Spleen (tissue), 11 donors: Measurements from ENCODE around the gene GKN1. TPM values are rescaled to one million over a fixed set of nuclear protein-coding genes. Genes with fewer than 3 reads are reported as not detected.

Experiments used
- DNase-seq: peaks from one replicate; pipeline ENCODE4 v3.0.0-alpha.2; 2020
- H3K27ac ChIP-seq, 8 donors: fragments of 200-600 bp; sonication (generic) in 7 of 8; 1 replicate in 4 of 8; 2 replicates in 4 of 8; pipeline versions ENCODE4 v1.5.0 to v1.8.0; 2016 to 2021; ENCODE audit warnings: inconsistent platforms in 4 of 8, mild to moderate bottlenecking in 4 of 8, moderate library complexity in 1 of 8
- H3K27me3 ChIP-seq, 7 donors: fragments of 200-600 bp; sonication (generic) in 6 of 7; replicated peaks in 1 of 7; 1 replicate in 4 of 7; 2 replicates in 3 of 7; pipeline versions ENCODE4 v1.5.0 to v1.8.0; 2016 to 2021; ENCODE audit warnings: inconsistent platforms in 3 of 7, mild to moderate bottlenecking in 1 of 7
- H3K36me3 ChIP-seq, 6 donors: fragments of 200-600 bp; sonication (generic) in 5 of 6; 1 replicate in 4 of 6; 2 replicates in 2 of 6; pipeline versions ENCODE4 v1.5.0 to v1.8.0; 2016 to 2021; ENCODE audit warnings: inconsistent platforms in 2 of 6
- H3K4me1 ChIP-seq, 6 donors: fragments of 200-600 bp; sonication (generic) in 5 of 6; 1 replicate in 3 of 6; 2 replicates in 3 of 6; pipeline versions ENCODE4 v1.5.0 to v1.8.0; 2016 to 2021; ENCODE audit warnings: inconsistent platforms in 3 of 6
- H3K4me3 ChIP-seq, 8 donors: fragments of 200-600 bp; sonication (generic) in 7 of 8; 1 replicate in 4 of 8; 2 replicates in 4 of 8; pipeline versions ENCODE4 v1.5.0 to v1.8.0; 2016 to 2021; ENCODE audit warnings: inconsistent platforms in 4 of 8, mild to moderate bottlenecking in 4 of 8, moderate library complexity in 2 of 8
- H3K9me3 ChIP-seq, 8 donors: fragments of 200-600 bp; sonication (generic) in 7 of 8; 1 replicate in 4 of 8; 2 replicates in 4 of 8; pipeline versions ENCODE4 v1.5.0 to v1.8.0; 2016 to 2021; ENCODE audit warnings: inconsistent platforms in 4 of 8
- CTCF ChIP-seq, 11 experiments: fragments of 200-600 bp in 7 of 11; fragments of 450-650 bp in 4 of 11; sonication (generic) in 4 of 11; IDR thresholded peaks in 8 of 11; conservative IDR thresholded peaks in 3 of 11; 1 replicate in 7 of 11; 2 replicates in 4 of 11; pipeline versions ENCODE4 v1.4.0 to v1.8.0; 2016 to 2021; ENCODE audit warnings: antibody characterized with exemption in 11 of 11, inconsistent platforms in 4 of 11, mild to moderate bottlenecking in 1 of 11
- POLR2A ChIP-seq, 3 donors: fragments of 450-650 bp; IDR thresholded peaks; one replicate each; pipeline ENCODE4 v1.5.1; 2017; ENCODE audit warnings: antibody characterized with exemption in 3 of 3, mild to moderate bottlenecking in 1 of 3
- POLR2AphosphoS5 ChIP-seq, 3 donors: sonication (generic); formaldehyde crosslinking; IDR thresholded peaks; one replicate each; pipeline ENCODE4 v1.5.1; 2017; ENCODE audit warnings: antibody characterized with exemption in 3 of 3
- WGBS, 5 donors: extraction: QIAGEN DNeasy Blood & Tissue Kit in 3 of 5; methylation state at CpG; one replicate each; pipeline versions ENCODE4 v1.1.5 to v1.1.7; 2013 to 2018; 5-methylcytosine and 5-hydroxymethylcytosine counted together
- intact Hi-C: fragments of 100-400 bp; cut with DNase I; formaldehyde crosslinking; loops from one replicate; pipeline ENCODE4 v1.15.0; 2023; ENCODE audit warnings: low total_unique reads
- polyA plus RNA-seq, 3 donors: library from polyadenylated mRNA; stranded (reverse); fragments of 200-250 nt; gene quantifications; one replicate each; pipeline ENCODE4 v1.2.1, GENCODE V29; 2013
- total RNA-seq, 7 donors: library from RNA; depleted of rRNA in 3 of 7; stranded (reverse); fragments of >200 nt in 3 of 7; fragmentation: NEBNext Ultra II Directional in 4 of 7; extraction: Animal tissue kit (Norgen Biotek cat#: 25700) in 4 of 7; gene quantifications; one replicate each; pipeline versions ENCODE4 v1.1.0 to v1.2.1, GENCODE V29; 2016 to 2021
- donor health status: healthy with polysubstance abuse.
- donor health status: DM: no; HTN: no; CAD: no; lungs with moderate emphysema.
- donor health status: DM: no; HTN: no; CAD: no.
- donor health status: Bipolar disorder and iron deficiency.
- donor health status: healthy.
- donor health status: DM: no; HTN: no; CAD: no.
- donor health status: DM: yes; HTN: yes; CAD: no.

The GKN1 gene
- total and polyA plus RNA-seq, 10 donors: 0.28 TPM; not detected in 9

DNA sequence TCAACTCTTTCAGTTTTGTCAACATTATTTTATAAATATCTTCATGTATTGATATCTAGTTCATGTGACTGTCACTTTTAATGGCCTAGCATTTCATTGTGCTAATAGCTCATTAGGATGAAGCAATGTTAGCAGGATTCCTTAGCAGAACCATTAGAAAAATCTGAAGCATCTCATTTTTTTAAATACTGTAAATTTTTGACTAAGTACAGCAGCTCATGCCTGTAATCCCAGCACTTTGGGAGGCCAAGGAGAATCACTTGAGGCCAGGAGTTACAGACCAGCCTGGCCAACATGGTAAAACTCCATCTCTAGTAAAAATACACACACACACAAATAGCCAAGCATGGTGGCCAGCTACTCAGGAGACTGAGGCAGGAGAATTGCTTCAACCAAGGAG, 23.0 kb downstream of the GKN1 start:
- intact Hi-C loops: no loop called here
- H3K27ac ChIP-seq: no peak overlapping the region
- H3K36me3 ChIP-seq: no peaks in the 10 kb centered on the region
- H3K4me1 ChIP-seq: no peaks in the 10 kb centered on the region
- TF ChIP-seq CTCF (IDR thresholded peaks at IDR 0.05 in 8 of 11, conservative IDR thresholded peaks at IDR 0.05 in 3 of 11) (no peak), POLR2AphosphoS5 (IDR thresholded peaks at IDR 0.05) (no peak), POLR2A (IDR thresholded peaks at IDR 0.05) (no peak)
- H3K4me3 ChIP-seq: no peak overlapping the region
- DNase-seq: no peak
- H3K9me3 ChIP-seq: peaks cover 0 to 19% (median 10%) of the 10 kb centered on the region in 8 donors
- no peaks in the 10 kb centered on the region for H3K27me3 ChIP-seq

DNA sequence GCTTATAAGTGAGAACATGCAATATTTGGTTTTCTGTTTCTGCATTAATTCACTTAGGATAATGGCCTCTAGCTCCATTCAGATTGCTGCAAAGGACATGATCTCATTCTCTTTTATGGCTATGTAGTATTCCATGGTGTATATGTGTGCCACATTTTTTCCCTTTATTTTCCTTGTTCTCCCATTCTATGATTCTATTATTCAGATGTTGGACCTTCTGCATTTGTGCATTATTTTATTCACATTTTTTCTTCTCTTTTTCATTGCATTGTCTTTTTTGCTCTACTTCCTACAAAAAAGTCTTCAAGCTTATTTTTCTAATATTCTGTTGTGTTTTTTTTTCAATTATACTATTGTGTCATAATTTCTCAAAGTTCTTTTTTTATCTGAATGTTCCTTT, 27.4 kb downstream of the GKN1 start:
- peaks cover 0 to 9% (median 0%) of the 10 kb centered on the region in 7 donors for H3K27me3 ChIP-seq
- H3K9me3 ChIP-seq: peaks cover 0 to 21% (median 13%) of the 10 kb centered on the region in 8 donors
- no peak overlapping the region for H3K27ac ChIP-seq
- H3K4me1 ChIP-seq: no peaks in the 10 kb centered on the region
- intact Hi-C loops: no loop called here
- DNase-seq: no peak
- H3K4me3 ChIP-seq: no peak overlapping the region
- no peak for TF ChIP-seq POLR2AphosphoS5 (IDR thresholded peaks at IDR 0.05)
- H3K36me3 ChIP-seq: no peaks in the 10 kb centered on the region

DNA sequence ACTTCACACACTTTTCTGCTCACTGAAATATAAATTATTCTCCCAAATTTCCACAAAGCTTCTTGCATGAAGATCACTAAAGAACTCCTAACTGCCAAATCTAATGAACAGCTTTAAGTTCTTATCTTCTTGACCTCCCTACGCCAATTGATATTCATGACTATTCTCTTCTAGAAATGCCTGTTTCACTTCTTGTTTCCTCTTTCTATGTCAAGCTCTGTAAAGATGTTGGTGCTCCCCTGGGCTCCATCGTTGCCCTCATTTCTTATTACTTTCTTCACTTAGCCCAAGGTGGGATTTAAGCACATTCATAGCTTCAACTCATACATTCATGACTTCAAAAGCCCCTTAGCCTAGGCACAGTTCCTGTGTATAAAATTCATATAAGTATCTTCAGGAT, 29.3 kb downstream of the GKN1 start:
- 75 to 85% (median 78%) methylated on average over 2 of the region's 2 CpGs for WGBS, 5 donors
- Histone ChIP-seq H3K36me3 (no peaks in the 10 kb centered on the region), H3K9me3 (peaks cover 0 to 21% (median 13%) of the 10 kb centered on the region in 8 donors), H3K4me1 (no peaks in the 10 kb centered on the region), H3K27me3 (peaks cover 0 to 9% (median 0%) of the 10 kb centered on the region in 7 donors), H3K4me3 (no peak overlapping the region), H3K27ac (no peak overlapping the region)
- no peak for TF ChIP-seq POLR2AphosphoS5 (IDR thresholded peaks at IDR 0.05)
- no peak for TF ChIP-seq POLR2A (IDR thresholded peaks at IDR 0.05)
- no peak for TF ChIP-seq CTCF (IDR thresholded peaks at IDR 0.05 in 8 of 11, conservative IDR thresholded peaks at IDR 0.05 in 3 of 11)
- intact Hi-C loops: no loop called here
- DNase-seq: no peak

GRCh38 chr2:69007169-69007568, 32.7 kb downstream of the GKN1 start:
- TF ChIP-seq CTCF (IDR thresholded peaks at IDR 0.05 in 8 of 11, conservative IDR thresholded peaks at IDR 0.05 in 3 of 11) (no peak), POLR2A (IDR thresholded peaks at IDR 0.05) (no peak), POLR2AphosphoS5 (IDR thresholded peaks at IDR 0.05) (no peak)
- Histone ChIP-seq H3K36me3 (no peaks in the 10 kb centered on the region), H3K4me1 (no peaks in the 10 kb centered on the region), H3K9me3 (peaks cover 0 to 6% (median 4%) of the 10 kb centered on the region in 8 donors), H3K27me3 (peaks cover 0 to 12% (median 0%) of the 10 kb centered on the region in 7 donors), H3K27ac (no peak overlapping the region), H3K4me3 (no peak overlapping the region)
- DNase-seq: no peak
- intact Hi-C loops: no loop called here

GRCh38 chr2:69007603-69008002, 33.2 kb downstream of the GKN1 start:
- peaks cover 0 to 17% (median 0%) of the 10 kb centered on the region in 7 donors for H3K27me3 ChIP-seq
- intact Hi-C loops: no loop called here
- peaks cover 0 to 1% (median under 1%) of the 10 kb centered on the region in 8 donors for H3K9me3 ChIP-seq
- H3K36me3 ChIP-seq: no peaks in the 10 kb centered on the region
- no peak for DNase-seq
- no peak overlapping the region for H3K4me3 ChIP-seq
- H3K27ac ChIP-seq: no peak overlapping the region
- H3K4me1 ChIP-seq: peaks cover 0 to 4% (median 3%) of the 10 kb centered on the region in 6 donors
- TF ChIP-seq POLR2AphosphoS5 (IDR thresholded peaks at IDR 0.05) (no peak), CTCF (IDR thresholded peaks at IDR 0.05 in 8 of 11, conservative IDR thresholded peaks at IDR 0.05 in 3 of 11) (no peak), POLR2A (IDR thresholded peaks at IDR 0.05) (no peak)
